Nephron progenitor cell (in vitro differentiated cells): ENCODE data around the gene PCDHGA1.
"Not testable (repeated sequence)": the region's sequence is repeated elsewhere in the genome, so short reads cannot be mapped to it uniquely, and the experiment has no call there.

Source experiments
- DNase-seq: peaks from one replicate; pipeline ENCODE4 v3.0.0; 2021
- H3K27ac Mint-ChIP-seq: 2 replicates; pipeline ENCODE4 v1.8.0; 2021; ENCODE audit warnings: mild to moderate bottlenecking, moderate library complexity, mixed read lengths
- H3K27me3 Mint-ChIP-seq: 2 replicates; pipeline ENCODE4 v1.8.0; 2021; ENCODE audit warnings: mild to moderate bottlenecking, low read depth, mixed read lengths; ENCODE audit not compliant: poor library complexity
- H3K36me3 Mint-ChIP-seq: 2 replicates; pipeline ENCODE4 v1.8.0; 2021; ENCODE audit warnings: low read depth, mixed read lengths
- H3K4me1 Mint-ChIP-seq: 2 replicates; pipeline ENCODE4 v1.8.0; 2021; ENCODE audit warnings: mixed read lengths
- H3K4me3 Mint-ChIP-seq: 2 replicates; pipeline ENCODE4 v1.8.0; 2021; ENCODE audit warnings: mild to moderate bottlenecking, moderate library complexity, mixed read lengths
- H3K9me3 Mint-ChIP-seq: 2 replicates; pipeline ENCODE4 v1.8.0; 2021; ENCODE audit warnings: mild to moderate bottlenecking, moderate library complexity, mixed read lengths
- TF ChIP-seq, protein P1 (sequence below): fragments of 200-600 bp; sonication (generic); IDR thresholded peaks from 2 replicates; pipeline ENCODE4 v1.5.0; 2021; ENCODE audit warnings: antibody characterized with exemption

Gene PCDHGA1

DNA sequence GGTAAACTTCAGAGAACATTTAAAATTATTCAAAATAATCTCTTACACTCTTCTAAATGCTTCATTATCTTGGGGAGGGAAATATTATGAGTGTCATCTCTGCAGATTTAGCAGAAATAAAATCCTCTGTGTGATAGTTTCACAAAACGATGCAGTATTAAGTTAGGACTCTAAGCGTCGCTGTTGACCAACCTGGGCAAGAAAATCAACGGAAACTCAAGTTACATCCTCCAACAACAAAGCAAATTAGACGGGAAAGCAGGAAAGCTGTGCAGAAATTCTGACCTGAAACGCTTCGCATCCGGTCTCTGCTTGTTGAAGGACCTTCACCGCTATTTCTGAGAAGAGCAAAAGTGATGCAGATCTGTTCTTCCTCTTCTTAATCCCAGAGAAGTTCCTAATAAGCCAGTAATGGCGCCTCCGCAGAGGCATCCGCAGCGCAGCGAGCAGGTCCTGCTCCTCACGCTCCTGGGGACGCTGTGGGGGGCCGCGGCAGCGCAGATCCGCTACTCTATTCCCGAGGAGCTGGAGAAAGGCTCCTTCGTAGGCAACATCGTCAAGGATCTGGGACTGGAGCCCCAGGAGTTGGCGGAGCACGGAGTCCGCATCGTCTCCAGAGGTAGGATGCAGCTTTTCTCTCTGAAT is 43.5 kb downstream of the PCDHGA1 start, which contains the start of gene PCDHGA6:
TSS of gene PCDHGA6 (plus strand) at position 219 of the 645 bp plus-strand sequence. CDS start at position 412, 193 bp downstream.
- Mint-ChIP-seq H3K27ac (no peak within 1 kb of the TSS), H3K9me3 (peaks cover 87% of the 10 kb centered on the region), H3K4me3 (no peak within 1 kb of the TSS), H3K36me3 (peaks cover 30% of the 10 kb centered on the region), H3K27me3 (no peaks in the 10 kb centered on the region), H3K4me1 (no peaks in the 10 kb centered on the region)
- TF ChIP-seq, protein P1, sequence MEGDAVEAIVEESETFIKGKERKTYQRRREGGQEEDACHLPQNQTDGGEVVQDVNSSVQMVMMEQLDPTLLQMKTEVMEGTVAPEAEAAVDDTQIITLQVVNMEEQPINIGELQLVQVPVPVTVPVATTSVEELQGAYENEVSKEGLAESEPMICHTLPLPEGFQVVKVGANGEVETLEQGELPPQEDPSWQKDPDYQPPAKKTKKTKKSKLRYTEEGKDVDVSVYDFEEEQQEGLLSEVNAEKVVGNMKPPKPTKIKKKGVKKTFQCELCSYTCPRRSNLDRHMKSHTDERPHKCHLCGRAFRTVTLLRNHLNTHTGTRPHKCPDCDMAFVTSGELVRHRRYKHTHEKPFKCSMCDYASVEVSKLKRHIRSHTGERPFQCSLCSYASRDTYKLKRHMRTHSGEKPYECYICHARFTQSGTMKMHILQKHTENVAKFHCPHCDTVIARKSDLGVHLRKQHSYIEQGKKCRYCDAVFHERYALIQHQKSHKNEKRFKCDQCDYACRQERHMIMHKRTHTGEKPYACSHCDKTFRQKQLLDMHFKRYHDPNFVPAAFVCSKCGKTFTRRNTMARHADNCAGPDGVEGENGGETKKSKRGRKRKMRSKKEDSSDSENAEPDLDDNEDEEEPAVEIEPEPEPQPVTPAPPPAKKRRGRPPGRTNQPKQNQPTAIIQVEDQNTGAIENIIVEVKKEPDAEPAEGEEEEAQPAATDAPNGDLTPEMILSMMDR, result no peak
- no peak for DNase-seq

DNA sequence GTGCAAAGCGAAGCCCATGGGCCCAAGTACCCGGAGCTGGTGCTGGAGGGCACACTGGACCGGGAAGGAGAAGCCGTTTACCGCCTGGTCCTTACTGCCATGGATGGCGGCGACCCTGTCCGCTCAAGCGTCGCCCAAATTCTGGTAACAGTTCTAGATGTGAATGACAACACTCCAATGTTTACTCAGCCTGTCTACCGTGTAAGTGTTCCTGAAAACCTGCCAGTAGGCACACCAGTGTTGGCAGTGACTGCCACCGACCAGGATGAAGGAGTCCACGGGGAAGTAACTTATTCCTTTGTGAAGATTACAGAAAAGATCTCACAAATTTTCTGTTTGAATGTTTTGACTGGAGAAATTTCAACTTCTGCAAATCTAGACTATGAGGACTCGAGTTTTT is 44.3 kb downstream of the PCDHGA1 start:
- Mint-ChIP-seq H3K36me3 (peaks cover 30% of the 10 kb centered on the region), H3K27ac (no peak overlapping the region), H3K9me3 (peaks cover 87% of the 10 kb centered on the region), H3K27me3 (no peaks in the 10 kb centered on the region), H3K4me3 (no peak overlapping the region), H3K4me1 (no peaks in the 10 kb centered on the region)
- no peak for DNase-seq
- TF ChIP-seq, protein P1, result no peak

DNA sequence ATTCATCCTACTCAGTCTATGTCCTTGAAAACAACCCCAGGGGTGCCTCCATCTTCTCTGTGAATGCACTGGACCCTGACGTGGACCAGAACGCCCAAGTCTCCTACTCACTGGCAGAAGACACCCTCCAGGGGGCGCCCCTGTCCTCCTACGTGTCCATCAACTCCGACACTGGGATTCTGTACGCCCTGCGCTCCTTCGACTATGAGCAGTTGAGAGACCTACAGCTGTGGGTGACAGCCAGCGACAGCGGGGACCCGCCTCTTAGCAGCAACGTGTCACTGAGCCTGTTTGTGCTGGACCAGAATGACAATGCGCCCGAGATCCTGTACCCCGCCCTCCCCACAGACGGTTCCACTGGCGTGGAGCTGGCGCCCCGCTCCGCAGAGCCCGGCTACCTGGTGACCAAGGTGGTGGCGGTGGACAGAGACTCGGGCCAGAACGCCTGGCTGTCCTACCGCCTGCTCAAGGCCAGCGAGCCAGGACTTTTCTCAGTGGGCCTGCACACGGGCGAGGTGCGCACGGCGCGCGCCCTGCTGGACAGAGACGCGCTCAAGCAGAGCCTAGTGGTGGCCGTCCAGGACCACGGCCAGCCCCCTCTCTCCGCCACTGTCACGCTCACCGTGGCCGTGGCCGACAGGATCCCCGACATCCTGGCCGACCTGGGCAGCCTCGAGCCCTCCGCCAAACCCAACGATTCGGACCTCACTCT is 45.3 kb downstream of the PCDHGA1 start:
- not testable (repeated sequence) for H3K27ac Mint-ChIP-seq, DNase-seq, H3K27me3 Mint-ChIP-seq, H3K4me1 Mint-ChIP-seq, H3K4me3 Mint-ChIP-seq
- H3K9me3 Mint-ChIP-seq, result peaks cover 85% of the 10 kb centered on the region
- H3K36me3 Mint-ChIP-seq, result peaks cover 29% of the 10 kb centered on the region

DNA sequence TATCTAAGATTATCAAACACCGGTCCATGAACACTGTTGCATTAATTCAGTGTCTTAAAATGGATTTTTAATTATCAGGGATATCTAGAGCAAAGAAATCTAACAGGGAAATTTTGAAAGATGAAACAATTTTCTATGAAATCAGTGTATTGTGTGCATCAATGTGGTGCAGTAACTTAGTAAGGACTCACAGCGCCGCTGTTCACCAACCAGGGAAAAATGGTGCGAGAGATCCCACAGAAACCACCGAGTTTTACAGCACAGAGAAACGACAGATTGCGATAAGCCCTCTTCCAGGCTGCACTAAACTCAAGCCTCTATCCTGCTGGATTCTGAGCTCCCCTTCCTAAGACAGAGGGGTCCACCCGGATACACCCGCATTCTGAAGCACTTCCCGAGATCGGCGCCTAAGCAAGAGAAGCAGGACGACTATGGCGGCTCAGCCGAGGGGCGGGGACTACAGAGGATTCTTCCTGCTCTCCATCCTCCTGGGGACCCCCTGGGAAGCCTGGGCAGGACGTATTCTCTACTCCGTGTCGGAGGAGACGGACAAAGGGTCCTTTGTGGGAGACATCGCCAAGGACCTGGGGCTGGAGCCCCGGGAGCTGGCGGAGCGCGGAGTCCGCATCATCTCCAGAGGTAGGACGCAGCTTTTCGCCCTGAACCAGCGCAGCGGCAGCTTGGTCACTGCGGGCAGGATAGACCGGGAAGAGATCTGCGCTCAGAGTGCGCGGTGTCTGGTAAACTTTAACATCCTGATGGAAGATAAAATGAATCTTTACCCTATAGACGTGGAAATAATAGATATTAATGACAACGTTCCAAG is 52.4 kb downstream of the PCDHGA1 start, which contains the start of gene PCDHGA7:
TSS of gene PCDHGA7 (plus strand) at position 274 of the 826 bp plus-strand sequence. CDS start at position 432, 158 bp downstream.
- H3K4me3 Mint-ChIP-seq, result no peak within 1 kb of the TSS
- DNase-seq, result no peak
- H3K36me3 Mint-ChIP-seq, result peaks cover 25% of the 10 kb centered on the region
- no peaks in the 10 kb centered on the region for H3K4me1 Mint-ChIP-seq
- peaks cover 85% of the 10 kb centered on the region for H3K9me3 Mint-ChIP-seq
- TF ChIP-seq, protein P1, result no peak
- no peaks in the 10 kb centered on the region for H3K27me3 Mint-ChIP-seq
- H3K27ac Mint-ChIP-seq, result no peak within 1 kb of the TSS

DNA sequence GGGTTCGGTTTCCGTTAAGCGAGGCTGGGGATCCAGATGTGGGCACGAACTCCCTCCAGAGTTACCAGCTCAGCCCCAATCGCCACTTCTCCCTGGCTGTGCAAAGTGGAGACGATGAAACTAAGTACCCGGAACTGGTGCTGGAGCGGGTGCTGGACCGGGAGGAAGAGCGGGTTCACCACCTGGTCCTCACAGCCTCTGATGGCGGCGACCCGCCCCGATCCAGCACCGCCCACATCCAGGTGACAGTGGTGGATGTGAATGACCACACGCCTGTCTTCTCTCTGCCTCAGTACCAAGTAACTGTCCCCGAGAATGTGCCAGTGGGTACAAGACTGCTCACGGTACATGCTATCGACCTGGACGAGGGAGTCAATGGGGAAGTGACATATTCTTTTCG is 53.0 kb downstream of the PCDHGA1 start:
- Mint-ChIP-seq H3K36me3 (peaks cover 27% of the 10 kb centered on the region), H3K4me1 (no peaks in the 10 kb centered on the region), H3K4me3 (no peak overlapping the region), H3K27ac (no peak overlapping the region), H3K27me3 (no peaks in the 10 kb centered on the region), H3K9me3 (peaks cover 84% of the 10 kb centered on the region)
- TF ChIP-seq, protein P1, result no peak
- DNase-seq, result no peak
